HepG2 (cell line): ENCODE data around the gene FAM53B. TPM values are rescaled to one million over a fixed set of nuclear protein-coding genes. Genes with fewer than 3 reads are reported as not detected.

Experiments used
- ATF4 ChIP-seq, 2 experiments: fragments of 450-650 bp in 1 of 2; sonication (generic) in 1 of 2; formaldehyde crosslinking; IDR thresholded peaks; 2 replicates each; pipeline versions ENCODE4 v1.5.0 to v1.8.0; 2020 to 2022; ENCODE audit warnings: mild to moderate bottlenecking in 1 of 2, missing genetic modification reagents in 1 of 2
- HES4 ChIP-seq: sonication (generic); formaldehyde crosslinking; IDR thresholded peaks from 2 replicates; pipeline ENCODE4 v1.9.0; 2021; ENCODE audit warnings: mild to moderate bottlenecking, missing genetic modification reagents, borderline replicate concordance
- MEIS2 ChIP-seq: sonication (generic); formaldehyde crosslinking; IDR thresholded peaks from 2 replicates; pipeline ENCODE4 v1.9.0; 2021; ENCODE audit warnings: mild to moderate bottlenecking, missing genetic modification reagents
- PLRG1 ChIP-seq: fragments of 450-650 bp; conservative IDR thresholded peaks from 2 replicates; pipeline ENCODE4 v1.6.1; 2016
- POLR2G ChIP-seq: fragments of 200-400 bp; formaldehyde crosslinking; IDR thresholded peaks from 2 replicates; pipeline ENCODE4 v1.6.1; 2018; ENCODE audit warnings: mild to moderate bottlenecking, low read depth, low read length, moderate library complexity
- SMARCE1 ChIP-seq: fragments of 450-650 bp; IDR thresholded peaks from 2 replicates; pipeline ENCODE4 v1.6.1; 2017; ENCODE audit warnings: borderline replicate concordance
- TAF1 ChIP-seq: sonication (generic); formaldehyde crosslinking; IDR thresholded peaks from 2 replicates; pipeline ENCODE4 v1.4.0; 2020; ENCODE audit warnings: missing genetic modification reagents
- UBTF ChIP-seq: sonication (generic); formaldehyde crosslinking; IDR thresholded peaks from 2 replicates; pipeline ENCODE4 v1.4.0; 2020; ENCODE audit warnings: mild to moderate bottlenecking, missing genetic modification reagents
- ZC3H13 ChIP-seq: sonication (generic); formaldehyde crosslinking; IDR thresholded peaks from 2 replicates; pipeline ENCODE4 v1.8.1; 2023; ENCODE audit warnings: mild to moderate bottlenecking, missing genetic modification reagents, moderate library complexity
- ZFP62 ChIP-seq: sonication (generic); formaldehyde crosslinking; IDR thresholded peaks from 2 replicates; pipeline ENCODE4 v1.4.0; 2020; ENCODE audit warnings: missing genetic modification reagents
- ZHX1 ChIP-seq: sonication (generic); formaldehyde crosslinking; IDR thresholded peaks from 2 replicates; pipeline ENCODE4 v1.8.1; 2022; ENCODE audit warnings: low read depth, mild to moderate bottlenecking, missing genetic modification reagents
- ZNF280D ChIP-seq: sonication (generic); formaldehyde crosslinking; IDR thresholded peaks from 2 replicates; pipeline ENCODE4 v1.5.1; 2020; ENCODE audit warnings: mild to moderate bottlenecking, missing genetic modification reagents
- ZNF337 ChIP-seq: sonication (generic); formaldehyde crosslinking; IDR thresholded peaks from 2 replicates; pipeline ENCODE4 v1.5.1; 2020; ENCODE audit warnings: missing genetic modification reagents, low read depth, mild to moderate bottlenecking, borderline replicate concordance
- ZNF563 ChIP-seq: sonication (generic); formaldehyde crosslinking; IDR thresholded peaks from 2 replicates; pipeline ENCODE4 v1.8.0; 2022; ENCODE audit warnings: mild to moderate bottlenecking, moderate library complexity, missing genetic modification reagents
- ZNF724P ChIP-seq: sonication (generic); formaldehyde crosslinking; IDR thresholded peaks from 2 replicates; pipeline ENCODE4 v1.8.0; 2022; ENCODE audit warnings: missing genetic modification reagents, borderline replicate concordance
- ZNF75D ChIP-seq: sonication (generic); formaldehyde crosslinking; IDR thresholded peaks from 2 replicates; pipeline ENCODE4 v1.8.1; 2023; ENCODE audit warnings: missing genetic modification reagents, mild to moderate bottlenecking, borderline replicate concordance
- ZSCAN22 ChIP-seq: sonication (generic); formaldehyde crosslinking; IDR thresholded peaks from 2 replicates; pipeline ENCODE4 v1.4.0; 2020; ENCODE audit warnings: mild to moderate bottlenecking, missing genetic modification reagents
- polyA plus RNA-seq, 8 experiments: library from polyadenylated mRNA; depleted of rRNA in 3 of 8; stranded (reverse) in 7 of 8; unstranded in 1 of 8; fragments of >200 nt; fragmentation: Illumina TruSeq in 4 of 8; extraction: Trizol in 4 of 8; gene quantifications; 2 replicates each; pipeline versions ENCODE4 v1.2.1 to v1.2.3, GENCODE V29; 2011 to 2016; ENCODE audit warnings: low read depth in 4 of 8, missing spikeins in 1 of 8, mixed read lengths in 1 of 8; ENCODE audit not compliant: insufficient read depth in 1 of 8
- total RNA-seq, 5 experiments: library from RNA; depleted of rRNA; stranded (reverse); fragments of >200 nt; fragmentation: Illumina TruSeq; extraction: Trizol; gene quantifications; 2 replicates each; pipeline ENCODE4 v1.2.3, GENCODE V29; 2016; ENCODE audit warnings: low read depth in 1 of 5
- TF ChIP-seq, protein P1 (sequence below): sonication (generic); formaldehyde crosslinking; IDR thresholded peaks from 2 replicates; pipeline ENCODE4 v1.4.0; 2020; ENCODE audit warnings: missing genetic modification reagents, borderline replicate concordance

FAM53B gene
- total and polyA plus RNA-seq, 2 of the 13 experiments (the other 11 are each of a cell fraction or from before 2014, with no cell fraction given), result 6.4 to 19.3 TPM

DNA sequence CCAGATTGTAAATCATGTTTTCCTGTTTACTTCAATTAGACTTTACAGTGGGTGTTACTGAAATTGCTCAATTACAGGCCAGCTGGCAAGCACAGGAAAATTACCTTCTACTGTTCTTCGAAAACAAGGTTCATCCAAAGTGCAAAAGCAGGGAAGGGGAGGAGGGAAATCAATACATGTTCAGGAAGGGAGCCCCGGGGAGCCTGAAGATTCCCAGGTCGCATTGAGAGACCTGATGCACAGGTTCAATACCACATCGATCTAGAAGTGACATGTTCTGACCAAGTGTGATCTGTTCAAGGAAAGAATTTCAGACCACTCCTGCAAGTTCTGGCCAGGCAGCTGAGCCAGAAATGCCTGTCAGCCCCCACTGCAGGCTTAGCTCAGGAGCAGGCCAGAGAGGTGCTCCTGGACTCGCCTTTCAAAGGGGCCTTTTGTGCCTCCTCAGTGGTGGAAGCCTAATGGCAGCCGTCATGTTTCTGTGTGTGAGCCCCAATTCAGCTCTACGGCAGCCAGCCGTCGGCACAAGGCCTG is 35.9 kb downstream of the FAM53B start (continued):
- no peak for TF ChIP-seq ZNF563 (CRISPR knock-in tag)
- no peak for TF ChIP-seq ATF4 (CRISPR knock-in tag; IDR thresholded peaks at IDR 0.05)
- TF ChIP-seq ZSCAN22 (CRISPR knock-in tag), result no peak
- TF ChIP-seq TAF1 (CRISPR knock-in tag), result no peak
- no peak for TF ChIP-seq ZFP62 (CRISPR knock-in tag)
- TF ChIP-seq ZNF280D (CRISPR knock-in tag), result peak; percentile 49; the same call in 1 of the 2 replicates
- TF ChIP-seq ZC3H13 (CRISPR knock-in tag), result no peak
- no peak for TF ChIP-seq ZNF75D (CRISPR knock-in tag)
- TF ChIP-seq ZNF337 (CRISPR knock-in tag), result no peak
- 0 out of 2 replicates have a peak, but pooled peaks have one; percentile 7 for TF ChIP-seq UBTF
- TF ChIP-seq MEIS2, result no peak
- TF ChIP-seq, protein P1, sequence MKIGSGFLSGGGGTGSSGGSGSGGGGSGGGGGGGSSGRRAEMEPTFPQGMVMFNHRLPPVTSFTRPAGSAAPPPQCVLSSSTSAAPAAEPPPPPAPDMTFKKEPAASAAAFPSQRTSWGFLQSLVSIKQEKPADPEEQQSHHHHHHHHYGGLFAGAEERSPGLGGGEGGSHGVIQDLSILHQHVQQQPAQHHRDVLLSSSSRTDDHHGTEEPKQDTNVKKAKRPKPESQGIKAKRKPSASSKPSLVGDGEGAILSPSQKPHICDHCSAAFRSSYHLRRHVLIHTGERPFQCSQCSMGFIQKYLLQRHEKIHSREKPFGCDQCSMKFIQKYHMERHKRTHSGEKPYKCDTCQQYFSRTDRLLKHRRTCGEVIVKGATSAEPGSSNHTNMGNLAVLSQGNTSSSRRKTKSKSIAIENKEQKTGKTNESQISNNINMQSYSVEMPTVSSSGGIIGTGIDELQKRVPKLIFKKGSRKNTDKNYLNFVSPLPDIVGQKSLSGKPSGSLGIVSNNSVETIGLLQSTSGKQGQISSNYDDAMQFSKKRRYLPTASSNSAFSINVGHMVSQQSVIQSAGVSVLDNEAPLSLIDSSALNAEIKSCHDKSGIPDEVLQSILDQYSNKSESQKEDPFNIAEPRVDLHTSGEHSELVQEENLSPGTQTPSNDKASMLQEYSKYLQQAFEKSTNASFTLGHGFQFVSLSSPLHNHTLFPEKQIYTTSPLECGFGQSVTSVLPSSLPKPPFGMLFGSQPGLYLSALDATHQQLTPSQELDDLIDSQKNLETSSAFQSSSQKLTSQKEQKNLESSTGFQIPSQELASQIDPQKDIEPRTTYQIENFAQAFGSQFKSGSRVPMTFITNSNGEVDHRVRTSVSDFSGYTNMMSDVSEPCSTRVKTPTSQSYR (CRISPR knock-in tag), result no peak
- no peak for TF ChIP-seq ZNF724P (CRISPR knock-in tag)
- no peak for TF ChIP-seq SMARCE1
- TF ChIP-seq PLRG1, result no peak
- no peak for TF ChIP-seq POLR2G
- TF ChIP-seq ZHX1, result no peak
- TF ChIP-seq HES4 (CRISPR knock-in tag), result no peak
